Astrocyte (in vitro differentiated cells and primary cell): Measurements from ENCODE around the gene PIP4K2A. TPM values are rescaled to one million over a fixed set of nuclear protein-coding genes. Genes with fewer than 3 reads are reported as not detected.
"Not testable (repeated sequence)": the region's sequence is repeated elsewhere in the genome, so short reads cannot be mapped to it uniquely, and the experiment has no call there.

Experiments used
- DNase-seq: peaks from one replicate; pipeline ENCODE4 v3.0.0-alpha.2; 2010; ENCODE audit warnings: low read depth
- FAIRE-seq: peaks from 2 replicates; lab custom pipeline; 2011; peaks lifted over from hg19 to GRCh38; lab: Jason Lieb, UNC
- H2AFZ ChIP-seq: 2 replicates; pipeline ENCODE4 v1.6.0; 2012; ENCODE audit warnings: low read depth, low read length, inconsistent platforms
- H3K27ac ChIP-seq: 2 replicates; pipeline ENCODE4 v1.5.1; 2011; ENCODE audit warnings: low read depth, low read length, inconsistent platforms
- H3K27me3 ChIP-seq: 2 replicates; pipeline ENCODE4 v1.6.0; 2011; ENCODE audit warnings: low read length, inconsistent platforms; ENCODE audit not compliant: insufficient read depth
- H3K36me3 ChIP-seq: 2 replicates; pipeline ENCODE4 v1.5.1; 2011; ENCODE audit warnings: low read length, inconsistent platforms; ENCODE audit not compliant: insufficient read depth
- H3K4me1 ChIP-seq: 2 replicates; pipeline ENCODE4 v1.5.1; 2011; ENCODE audit warnings: low read length, inconsistent platforms; ENCODE audit not compliant: insufficient read depth
- H3K4me2 ChIP-seq: 2 replicates; pipeline ENCODE4 v1.6.0; 2012; ENCODE audit warnings: low read length, inconsistent platforms
- H3K4me3 ChIP-seq: 2 replicates; pipeline ENCODE4 v1.5.1; 2011; ENCODE audit warnings: low read depth, mild to moderate bottlenecking, low read length, inconsistent platforms; ENCODE audit not compliant: insufficient read depth
- H3K79me2 ChIP-seq: 2 replicates; pipeline ENCODE4 v1.6.0; 2012; ENCODE audit warnings: mild to moderate bottlenecking, low read length, inconsistent platforms; ENCODE audit not compliant: insufficient read depth
- H3K9ac ChIP-seq: 2 replicates; pipeline ENCODE4 v1.6.0; 2012; ENCODE audit warnings: mild to moderate bottlenecking, low read length, inconsistent platforms
- H3K9me3 ChIP-seq: 2 replicates; pipeline ENCODE4 v1.5.1; 2012; ENCODE audit warnings: low read depth, mild to moderate bottlenecking, low read length, inconsistent platforms; ENCODE audit not compliant: insufficient read depth
- H4K20me1 ChIP-seq: 2 replicates; pipeline ENCODE4 v1.6.0; 2012; ENCODE audit warnings: low read length, inconsistent platforms; ENCODE audit not compliant: insufficient read depth
- H3K27ac Mint-ChIP-seq: one replicate; pipeline ENCODE4 v1.8.0; 2021; ENCODE audit warnings: mild to moderate bottlenecking, mixed read lengths; ENCODE audit not compliant: unreplicated experiment
- H3K27me3 Mint-ChIP-seq: one replicate; pipeline ENCODE4 v1.8.0; 2021; ENCODE audit warnings: low read depth, mixed read lengths; ENCODE audit not compliant: unreplicated experiment
- H3K36me3 Mint-ChIP-seq: one replicate; pipeline ENCODE4 v1.8.0; 2021; ENCODE audit warnings: low read depth, mixed read lengths; ENCODE audit not compliant: unreplicated experiment
- H3K4me1 Mint-ChIP-seq: one replicate; pipeline ENCODE4 v1.8.0; 2021; ENCODE audit warnings: low read depth, mixed read lengths; ENCODE audit not compliant: unreplicated experiment
- H3K4me3 Mint-ChIP-seq: one replicate; pipeline ENCODE4 v1.8.0; 2021; ENCODE audit warnings: mild to moderate bottlenecking, moderate library complexity, mixed read lengths; ENCODE audit not compliant: unreplicated experiment
- H3K9me3 Mint-ChIP-seq: one replicate; pipeline ENCODE4 v1.8.0; 2021; ENCODE audit warnings: mild to moderate bottlenecking, mixed read lengths; ENCODE audit not compliant: unreplicated experiment
- CTCF ChIP-seq: IDR thresholded peaks from 2 replicates; pipeline ENCODE4 v1.5.1; 2011; ENCODE audit warnings: low read depth, mild to moderate bottlenecking, inconsistent platforms, low read length, moderate library complexity; ENCODE audit not compliant: insufficient read depth
- EZH2 ChIP-seq: IDR thresholded peaks from 2 replicates; pipeline ENCODE4 v1.6.1; 2012; ENCODE audit warnings: mild to moderate bottlenecking, low read length, inconsistent platforms; ENCODE audit not compliant: insufficient read depth
- total RNA-seq: library from RNA; stranded (reverse); gene quantifications from 2 replicates; pipeline ENCODE4 v1.2.1, GENCODE V29; 2021

The PIP4K2A gene
- total RNA-seq, 1 donor from 2014 or later, result 36.8 TPM

DNA sequence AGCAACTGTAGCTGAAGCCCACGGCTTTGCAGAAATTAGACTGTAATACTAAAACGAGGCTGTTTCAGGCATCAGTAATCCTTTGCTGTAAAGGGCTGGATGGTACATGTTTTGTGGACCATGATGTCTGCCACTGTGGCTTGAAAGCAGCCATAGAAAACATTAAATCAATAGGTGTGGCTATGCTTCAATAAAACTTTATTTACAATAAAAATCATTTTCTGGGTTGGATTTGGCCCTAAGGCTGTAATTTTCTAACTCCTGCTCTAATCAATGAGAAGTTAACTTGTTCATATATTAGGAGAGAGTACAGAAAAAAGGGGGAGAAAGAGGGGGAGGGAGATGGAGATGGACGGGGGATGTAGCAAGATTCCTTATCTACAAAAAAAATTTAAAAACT, 183.4 kb downstream of the PIP4K2A start:
- no peak overlapping the region for H3K4me3 ChIP-seq
- H3K4me2 ChIP-seq, result no peak overlapping the region
- H3K27ac ChIP-seq, result no peak overlapping the region
- H3K9me3 ChIP-seq, result peaks cover 6% of the 10 kb centered on the region
- no peak for FAIRE-seq
- peaks cover 4% of the 10 kb centered on the region for H3K9me3 Mint-ChIP-seq
- no peaks in the 10 kb centered on the region for H3K79me2 ChIP-seq
- H3K4me1 ChIP-seq, result no peaks in the 10 kb centered on the region
- DNase-seq, result no peak
- no peak overlapping the region for H2AFZ ChIP-seq
- peaks cover 2% of the 10 kb centered on the region for H3K36me3 Mint-ChIP-seq
- no peak overlapping the region for H3K4me3 Mint-ChIP-seq
- H3K27me3 ChIP-seq, result no peaks in the 10 kb centered on the region
- H3K36me3 ChIP-seq, result no peaks in the 10 kb centered on the region
- no peak for TF ChIP-seq EZH2
- no peak for TF ChIP-seq CTCF
- peaks cover 8% of the 10 kb centered on the region for H3K4me1 Mint-ChIP-seq
- H3K27ac Mint-ChIP-seq, result no peak overlapping the region
- H3K9ac ChIP-seq, result no peak overlapping the region
- peaks cover 4% of the 10 kb centered on the region for H3K27me3 Mint-ChIP-seq
- no peaks in the 10 kb centered on the region for H4K20me1 ChIP-seq

GRCh38 chr10:22527520-22527919, 186.9 kb downstream of the PIP4K2A start:
- no peaks in the 10 kb centered on the region for H3K79me2 ChIP-seq
- Mint-ChIP-seq H3K27me3 (peaks cover 4% of the 10 kb centered on the region), H3K27ac (no peak overlapping the region), H3K4me3 (no peak overlapping the region), H3K4me1 (no peaks in the 10 kb centered on the region), H3K9me3 (peaks cover 25% of the 10 kb centered on the region), H3K36me3 (peaks cover 2% of the 10 kb centered on the region)
- no peak overlapping the region for H2AFZ ChIP-seq
- H3K9ac ChIP-seq, result no peak overlapping the region
- no peaks in the 10 kb centered on the region for H3K4me1 ChIP-seq
- H3K4me2 ChIP-seq, result no peak overlapping the region
- no peaks in the 10 kb centered on the region for H3K36me3 ChIP-seq
- no peak overlapping the region for H3K4me3 ChIP-seq
- H3K27me3 ChIP-seq, result no peaks in the 10 kb centered on the region
- no peak overlapping the region for H3K27ac ChIP-seq
- no peak for DNase-seq
- FAIRE-seq, result no peak
- peaks cover 9% of the 10 kb centered on the region for H3K9me3 ChIP-seq
- no peaks in the 10 kb centered on the region for H4K20me1 ChIP-seq
- TF ChIP-seq CTCF (no peak), EZH2 (no peak)

- H3K27ac ChIP-seq, H3K9ac ChIP-seq, H3K9me3 ChIP-seq, H3K79me2 ChIP-seq, H2AFZ ChIP-seq, DNase-seq, FAIRE-seq, H3K4me2 ChIP-seq, H3K4me1 ChIP-seq, H4K20me1 ChIP-seq, H3K27me3 Mint-ChIP-seq, H3K4me1 Mint-ChIP-seq, H3K27ac Mint-ChIP-seq, H3K4me3 ChIP-seq, H3K27me3 ChIP-seq, H3K36me3 ChIP-seq, H3K36me3 Mint-ChIP-seq, H3K4me3 Mint-ChIP-seq: not testable (repeated sequence)
- peaks cover 28% of the 10 kb centered on the region for H3K9me3 Mint-ChIP-seq
Observed at GRCh38 chr10:22524333-22524732, 190.0 kb downstream of the PIP4K2A start.

- H3K4me2 ChIP-seq, H3K36me3 ChIP-seq, H3K27ac Mint-ChIP-seq, H3K9ac ChIP-seq, DNase-seq, H3K27ac ChIP-seq, H3K4me1 Mint-ChIP-seq, H3K4me1 ChIP-seq, H3K4me3 Mint-ChIP-seq, H3K4me3 ChIP-seq, H3K36me3 Mint-ChIP-seq, H4K20me1 ChIP-seq, FAIRE-seq, H3K79me2 ChIP-seq, H3K27me3 Mint-ChIP-seq, H3K9me3 ChIP-seq, H3K27me3 ChIP-seq, H2AFZ ChIP-seq: not testable (repeated sequence)
- H3K9me3 Mint-ChIP-seq, result peaks cover 23% of the 10 kb centered on the region
Observed at GRCh38 chr10:22520645-22521044, 193.7 kb downstream of the PIP4K2A start.
